NT2/D1 (cell line): Measurements from ENCODE around the gene CTNNA2.

Source experiments
- SUZ12 ChIP-seq: IDR thresholded peaks from 2 replicates; pipeline ENCODE4 v1.6.1; 2011; ENCODE audit not compliant: insufficient read length, insufficient read depth; ENCODE audit errors: extremely low read depth
- YY1 ChIP-seq: IDR thresholded peaks from 2 replicates; pipeline ENCODE4 v1.6.1; 2011; ENCODE audit not compliant: insufficient read length, insufficient read depth

- TF ChIP-seq YY1: no peak
- no peak for TF ChIP-seq SUZ12
Observed at GRCh38 chr2:80670763-80671162, 1157.9 kb downstream of the CTNNA2 start.
